NCI-H2196 (cell line): ENCODE data around the gene HOXD10.

ENCODE experiments used
- DNase-seq: peaks from one replicate; lab custom pipeline; 2025; ENCODE audit not compliant: unreplicated experiment; lab: John Stamatoyannopoulos, UW

Gene HOXD10

GRCh38 chr2:176122052-176122682, 5.6 kb downstream of the HOXD10 start:
- DNase-seq: no peak

GRCh38 chr2:176122683-176123410, 6.3 kb downstream of the HOXD10 start, which contains the start of gene HOXD9:
TSS of gene HOXD9 (plus strand) at chr2:176122719. CDS start at chr2:176122769, 50 bp downstream.
- DNase-seq: no peak

- DNase-seq: no peak
These were observed 7.0 kb downstream of the HOXD10 start for GRCh38 chr2:176123411-176124109.

- no peak for DNase-seq
These were observed 7.8 kb downstream of the HOXD10 start for GRCh38 chr2:176124110-176124946.

- DNase-seq: no peak
These were observed 8.6 kb downstream of the HOXD10 start for GRCh38 chr2:176124947-176125771.

- DNase-seq: no peak
These were observed 9.1 kb downstream of the HOXD10 start for GRCh38 chr2:176125772-176126054.

- peak; percentile 84 for DNase-seq
These were observed 10.6 kb downstream of the HOXD10 start for GRCh38 chr2:176126929-176127773.

- DNase-seq: no peak
These were observed 11.1 kb downstream of the HOXD10 start for GRCh38 chr2:176127774-176128072.

- no peak for DNase-seq
These were observed 11.8 kb downstream of the HOXD10 start for GRCh38 chr2:176128172-176128981.

- DNase-seq: no peak
These were observed 12.6 kb downstream of the HOXD10 start, which contains the start of gene HOXD8 for GRCh38 chr2:176128982-176129796. TSS of gene HOXD8 (plus strand) at chr2:176129705. CDS start at chr2:176130367, 662 bp downstream.

GRCh38 chr2:176129813-176130146, 13.2 kb downstream of the HOXD10 start:
- no peak for DNase-seq

- DNase-seq: peak; percentile 44
These were observed 13.8 kb downstream of the HOXD10 start for GRCh38 chr2:176130147-176130956.

- DNase-seq: no peak
These were observed 14.6 kb downstream of the HOXD10 start for GRCh38 chr2:176130957-176131847.

- DNase-seq: no peak
These were observed 15.2 kb downstream of the HOXD10 start for GRCh38 chr2:176131848-176132158.

- no peak for DNase-seq
These were observed 15.9 kb downstream of the HOXD10 start for GRCh38 chr2:176132205-176133171.
